Parathyroid adenoma (tissue), 2 donors: ENCODE data around the gene TMSB4X.

Source experiments
- H2AFZ ChIP-seq: fragments of 300-600 bp; sonication (generic); one replicate; pipeline ENCODE4 v1.7.0; 2017; ENCODE audit warnings: antibody characterized with exemption, mild to moderate bottlenecking
- H3K27ac ChIP-seq: fragments of 300-600 bp; sonication (generic); one replicate; pipeline ENCODE4 v1.7.0; 2017
- H3K27me3 ChIP-seq: fragments of 300-600 bp; sonication (generic); one replicate; pipeline ENCODE4 v1.7.0; 2017; ENCODE audit warnings: low read length; ENCODE audit not compliant: control insufficient read depth, insufficient read depth
- H3K36me3 ChIP-seq: fragments of 300-600 bp; sonication (generic); one replicate; pipeline ENCODE4 v1.7.0; 2017; ENCODE audit warnings: low read length; ENCODE audit not compliant: control insufficient read depth, insufficient read depth
- H3K4me1 ChIP-seq: fragments of 300-600 bp; sonication (generic); one replicate; pipeline ENCODE4 v1.7.0; 2017; ENCODE audit warnings: control low read depth
- H3K4me2 ChIP-seq: fragments of 300-600 bp; sonication (generic); one replicate; pipeline ENCODE4 v1.7.0; 2017; ENCODE audit warnings: low read length
- H3K4me3 ChIP-seq: fragments of 300-600 bp; sonication (generic); one replicate; pipeline ENCODE4 v1.7.0; 2017; ENCODE audit warnings: low read depth, low read length
- H3K79me2 ChIP-seq: fragments of 300-600 bp; sonication (generic); one replicate; pipeline ENCODE4 v1.7.0; 2017; ENCODE audit warnings: control low read depth
- H3K9ac ChIP-seq: fragments of 300-600 bp; sonication (generic); one replicate; pipeline ENCODE4 v1.7.0; 2017; ENCODE audit warnings: mild to moderate bottlenecking
- H3K9me3 ChIP-seq: fragments of 300-600 bp; sonication (generic); one replicate; pipeline ENCODE4 v1.7.0; 2017; ENCODE audit warnings: low read length; ENCODE audit not compliant: control insufficient read depth
- CTCF ChIP-seq: fragments of 300-600 bp; sonication (generic); IDR thresholded peaks from one replicate; pipeline ENCODE4 v1.7.0; 2017; ENCODE audit warnings: antibody characterized with exemption, mild to moderate bottlenecking
- donor health status: primary hyperparathyroidism.

Gene TMSB4X

DNA sequence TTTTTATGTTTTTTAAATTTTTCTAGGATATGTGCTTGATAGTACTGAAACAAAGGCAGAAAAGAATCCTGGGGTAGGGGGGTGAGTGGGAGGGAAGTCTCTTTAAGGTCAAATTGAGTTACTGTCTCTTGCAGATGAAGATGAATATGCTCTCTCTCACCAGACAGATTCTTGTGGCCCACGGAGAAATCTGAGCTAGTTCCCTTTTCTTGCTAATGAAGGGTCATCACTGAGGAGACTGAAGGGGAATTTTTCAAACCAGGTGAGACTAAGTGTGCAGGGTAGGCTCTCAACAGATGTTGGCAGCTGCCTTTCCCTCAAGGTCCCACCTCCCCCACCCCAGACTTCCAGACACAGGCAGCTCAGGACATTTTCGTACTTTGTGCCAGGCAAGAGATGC lies 48.0 kb downstream of the TMSB4X start:
- no peak overlapping the region for H3K27ac ChIP-seq
- H2AFZ ChIP-seq: no peak overlapping the region
- TF ChIP-seq CTCF: no peak
- H3K4me3 ChIP-seq: no peak overlapping the region
- no peak overlapping the region for H3K9ac ChIP-seq
- H3K36me3 ChIP-seq: no peaks in the 10 kb centered on the region
- H3K9me3 ChIP-seq: no peaks in the 10 kb centered on the region
- no peaks in the 10 kb centered on the region for H3K27me3 ChIP-seq
- H3K4me2 ChIP-seq: no peak overlapping the region
- H3K79me2 ChIP-seq: no peaks in the 10 kb centered on the region
- no peaks in the 10 kb centered on the region for H3K4me1 ChIP-seq

GRCh38 chrX:13023567-13023966 lies 48.7 kb downstream of the TMSB4X start:
- no peak overlapping the region for H3K4me2 ChIP-seq
- no peaks in the 10 kb centered on the region for H3K4me1 ChIP-seq
- no peaks in the 10 kb centered on the region for H3K9me3 ChIP-seq
- no peaks in the 10 kb centered on the region for H3K36me3 ChIP-seq
- H3K9ac ChIP-seq: no peak overlapping the region
- H3K27ac ChIP-seq: no peak overlapping the region
- no peak for TF ChIP-seq CTCF
- H3K27me3 ChIP-seq: no peaks in the 10 kb centered on the region
- no peak overlapping the region for H2AFZ ChIP-seq
- no peaks in the 10 kb centered on the region for H3K79me2 ChIP-seq
- no peak overlapping the region for H3K4me3 ChIP-seq

- no peak overlapping the region for H3K4me3 ChIP-seq
- no peak for TF ChIP-seq CTCF
- no peaks in the 10 kb centered on the region for H3K9me3 ChIP-seq
- H3K79me2 ChIP-seq: no peaks in the 10 kb centered on the region
- no peak overlapping the region for H3K9ac ChIP-seq
- H3K4me1 ChIP-seq: peaks cover 4% of the 10 kb centered on the region
- no peaks in the 10 kb centered on the region for H3K36me3 ChIP-seq
- no peak overlapping the region for H2AFZ ChIP-seq
- H3K27me3 ChIP-seq: no peaks in the 10 kb centered on the region
- no peak overlapping the region for H3K27ac ChIP-seq
- H3K4me2 ChIP-seq: no peak overlapping the region
Measured at GRCh38 chrX:13023979-13024378, 49.1 kb downstream of the TMSB4X start.

- H3K27me3 ChIP-seq: no peaks in the 10 kb centered on the region
- TF ChIP-seq CTCF: no peak
- no peak overlapping the region for H3K4me2 ChIP-seq
- H3K36me3 ChIP-seq: no peaks in the 10 kb centered on the region
- H3K9me3 ChIP-seq: no peaks in the 10 kb centered on the region
- H3K4me1 ChIP-seq: peaks cover 5% of the 10 kb centered on the region
- H2AFZ ChIP-seq: no peak overlapping the region
- H3K79me2 ChIP-seq: no peaks in the 10 kb centered on the region
- no peak overlapping the region for H3K27ac ChIP-seq
- H3K4me3 ChIP-seq: no peak overlapping the region
- H3K9ac ChIP-seq: no peak overlapping the region
Measured at GRCh38 chrX:13024986-13025385, 50.1 kb downstream of the TMSB4X start.
